OCI-LY7 (cell line): ENCODE results near the gene ZNF480.

Experiments used
- EZH2phosphoT487 ChIP-seq: fragments of 200-600 bp; sonication (generic); IDR thresholded peaks from 2 replicates; pipeline ENCODE4 v1.6.1; 2018; ENCODE audit warnings: low read depth, borderline replicate concordance, mild to moderate bottlenecking, mixed run types, antibody characterized with exemption, low read length, moderate library complexity, mixed read lengths
- TF ChIP-seq, protein P1 (sequence below): fragments of 200-600 bp; sonication (generic); conservative IDR thresholded peaks from 2 replicates; pipeline ENCODE4 v1.5.1; 2014; ENCODE audit warnings: mild to moderate bottlenecking, antibody characterized with exemption, low read length, moderate library complexity, mixed read lengths

DNA sequence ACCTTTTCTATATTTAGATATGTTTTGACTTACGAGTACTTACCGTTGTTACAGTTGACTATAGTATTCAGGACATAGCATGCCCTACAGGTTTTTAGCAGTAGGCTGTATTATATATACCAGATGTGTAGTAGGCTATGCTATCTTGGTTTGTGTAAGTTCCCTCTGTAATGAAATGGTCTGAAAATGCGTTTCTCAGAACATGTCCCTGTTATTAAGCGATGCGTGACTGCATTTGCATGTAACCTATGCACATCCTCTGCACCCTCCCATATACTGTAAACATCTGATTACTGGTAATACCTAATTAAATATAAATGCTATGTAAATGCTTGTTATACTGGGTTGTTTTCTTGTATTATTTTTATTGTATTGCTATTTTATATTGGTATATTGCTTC lies 21.0 kb upstream of the ZNF480 start:
- TF ChIP-seq, protein P1, sequence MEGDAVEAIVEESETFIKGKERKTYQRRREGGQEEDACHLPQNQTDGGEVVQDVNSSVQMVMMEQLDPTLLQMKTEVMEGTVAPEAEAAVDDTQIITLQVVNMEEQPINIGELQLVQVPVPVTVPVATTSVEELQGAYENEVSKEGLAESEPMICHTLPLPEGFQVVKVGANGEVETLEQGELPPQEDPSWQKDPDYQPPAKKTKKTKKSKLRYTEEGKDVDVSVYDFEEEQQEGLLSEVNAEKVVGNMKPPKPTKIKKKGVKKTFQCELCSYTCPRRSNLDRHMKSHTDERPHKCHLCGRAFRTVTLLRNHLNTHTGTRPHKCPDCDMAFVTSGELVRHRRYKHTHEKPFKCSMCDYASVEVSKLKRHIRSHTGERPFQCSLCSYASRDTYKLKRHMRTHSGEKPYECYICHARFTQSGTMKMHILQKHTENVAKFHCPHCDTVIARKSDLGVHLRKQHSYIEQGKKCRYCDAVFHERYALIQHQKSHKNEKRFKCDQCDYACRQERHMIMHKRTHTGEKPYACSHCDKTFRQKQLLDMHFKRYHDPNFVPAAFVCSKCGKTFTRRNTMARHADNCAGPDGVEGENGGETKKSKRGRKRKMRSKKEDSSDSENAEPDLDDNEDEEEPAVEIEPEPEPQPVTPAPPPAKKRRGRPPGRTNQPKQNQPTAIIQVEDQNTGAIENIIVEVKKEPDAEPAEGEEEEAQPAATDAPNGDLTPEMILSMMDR = no peak
- no peak for TF ChIP-seq EZH2phosphoT487
